Measurements from ENCODE around the gene CHRND.
A peak's percentile ranks its signal among the peaks of the same experiment; 100 is the strongest.

CHRND gene

DNA sequence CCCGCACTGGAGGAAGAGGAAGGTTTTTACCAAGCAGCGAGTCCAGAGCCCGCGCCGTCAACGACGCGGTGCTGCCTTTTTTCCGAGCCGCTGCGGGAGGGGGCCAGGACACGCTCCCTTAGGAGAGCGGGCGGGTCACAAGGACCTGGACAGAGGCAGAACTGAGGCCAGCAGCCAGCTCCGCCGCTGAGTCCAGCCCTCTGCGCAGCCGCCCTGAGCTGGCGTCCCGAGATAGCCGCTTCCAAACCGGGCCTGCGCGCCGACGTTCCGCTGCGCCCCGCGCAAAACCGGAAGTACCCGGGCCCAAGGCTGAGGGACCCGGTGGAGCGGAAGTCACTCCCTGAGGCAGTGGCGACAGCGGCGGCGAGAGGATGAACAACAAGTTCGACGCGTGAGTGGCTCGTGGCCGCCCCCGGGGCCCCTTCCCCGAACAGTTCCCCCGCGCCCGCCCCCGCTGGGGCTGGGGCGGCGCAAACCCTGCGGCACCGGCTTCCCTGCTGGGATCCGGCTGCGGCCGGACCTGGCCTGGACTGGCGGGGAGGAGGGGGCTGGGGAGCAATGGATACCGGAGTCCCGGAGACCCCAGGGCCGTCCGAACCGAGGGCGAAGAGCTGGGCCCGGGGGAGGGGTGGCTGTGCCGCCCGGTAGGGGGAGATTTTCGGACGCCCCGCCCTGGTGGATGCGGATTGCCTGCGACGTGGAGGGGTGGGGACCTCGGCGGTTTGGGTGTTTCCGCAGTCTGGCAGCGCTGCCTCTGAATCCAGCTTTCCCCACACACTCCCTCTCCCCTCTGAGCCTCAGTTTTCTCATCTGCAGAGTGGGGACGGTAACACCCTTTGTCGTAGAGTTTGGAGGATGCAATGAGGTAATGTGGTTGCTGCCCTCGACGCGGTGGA lies 24.6 kb downstream of the CHRND start, which contains the start of the genes EIF4E2 and TIGD1:
TSS of gene EIF4E2 (plus strand) at position 336 of the 896 bp plus-strand sequence. CDS start at position 372, 36 bp downstream.
TSS of gene TIGD1 (minus strand) at position 204 of the 896 bp plus-strand sequence. CDS start 675 bp downstream, outside the sequence.
- H3K4me3 ChIP-seq (ENCODE audit: low read depth, low read length): peak within 1 kb of the TSS; percentile 86
- ChIA-PET CTCF (interaction anchor here (0.7 to 1.2 kb wide), 2 partner anchors 27 to 29 kb away, joined by 3 read pairs; no protein-coding TSS in a partner anchor), POLR2A (interaction anchor here (0.5 to 1.4 kb wide), 6 partner anchors 13 to 173 kb away, joined by 3 to 9 read pairs (median 5); no protein-coding TSS in a partner anchor)
- TF ChIP-seq, protein P1, sequence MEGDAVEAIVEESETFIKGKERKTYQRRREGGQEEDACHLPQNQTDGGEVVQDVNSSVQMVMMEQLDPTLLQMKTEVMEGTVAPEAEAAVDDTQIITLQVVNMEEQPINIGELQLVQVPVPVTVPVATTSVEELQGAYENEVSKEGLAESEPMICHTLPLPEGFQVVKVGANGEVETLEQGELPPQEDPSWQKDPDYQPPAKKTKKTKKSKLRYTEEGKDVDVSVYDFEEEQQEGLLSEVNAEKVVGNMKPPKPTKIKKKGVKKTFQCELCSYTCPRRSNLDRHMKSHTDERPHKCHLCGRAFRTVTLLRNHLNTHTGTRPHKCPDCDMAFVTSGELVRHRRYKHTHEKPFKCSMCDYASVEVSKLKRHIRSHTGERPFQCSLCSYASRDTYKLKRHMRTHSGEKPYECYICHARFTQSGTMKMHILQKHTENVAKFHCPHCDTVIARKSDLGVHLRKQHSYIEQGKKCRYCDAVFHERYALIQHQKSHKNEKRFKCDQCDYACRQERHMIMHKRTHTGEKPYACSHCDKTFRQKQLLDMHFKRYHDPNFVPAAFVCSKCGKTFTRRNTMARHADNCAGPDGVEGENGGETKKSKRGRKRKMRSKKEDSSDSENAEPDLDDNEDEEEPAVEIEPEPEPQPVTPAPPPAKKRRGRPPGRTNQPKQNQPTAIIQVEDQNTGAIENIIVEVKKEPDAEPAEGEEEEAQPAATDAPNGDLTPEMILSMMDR (IDR thresholded peaks at IDR 0.05; ENCODE audit: insufficient read depth, low read length, missing control alignments): peak; percentile 48
- DNase-seq (ENCODE audit: low read depth, low spot score): peak; percentile 58

DNA sequence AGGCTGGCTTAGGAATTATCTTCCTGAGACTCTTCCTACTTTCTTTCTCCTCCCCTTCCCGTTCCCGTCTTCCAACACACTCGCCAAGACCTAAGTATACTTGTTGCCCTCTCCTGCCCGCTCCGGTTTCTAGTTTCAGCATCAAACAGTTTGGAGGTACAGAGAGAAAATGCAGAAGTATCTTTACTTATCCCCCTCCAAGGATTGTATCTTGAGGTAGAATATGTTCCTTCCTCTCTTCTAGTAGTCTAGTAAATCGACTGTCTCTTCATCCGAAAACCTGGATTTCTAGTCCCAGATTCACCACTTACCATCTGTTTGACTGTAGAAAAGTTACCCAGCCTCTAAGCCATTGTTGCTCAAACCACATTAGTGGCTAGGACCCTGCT lies 25.3 kb downstream of the CHRND start:
- TF ChIP-seq, protein P1 (IDR thresholded peaks at IDR 0.05; ENCODE audit: insufficient read depth, low read length, missing control alignments): no peak
- H3K4me3 ChIP-seq (ENCODE audit: low read depth, low read length): peak overlapping the region; percentile 86
- DNase-seq (ENCODE audit: low read depth, low spot score): no peak
- CTCF ChIA-PET: interaction anchor here (1.2 kb wide), 1 partner anchor 30 kb away, joined by 3 read pairs; no protein-coding TSS in a partner anchor
- POLR2A ChIA-PET: interaction anchor here (0.7 to 1.4 kb wide), 5 partner anchors 12 to 61 kb away, joined by 3 to 9 read pairs (median 6); no protein-coding TSS in a partner anchor

DNA sequence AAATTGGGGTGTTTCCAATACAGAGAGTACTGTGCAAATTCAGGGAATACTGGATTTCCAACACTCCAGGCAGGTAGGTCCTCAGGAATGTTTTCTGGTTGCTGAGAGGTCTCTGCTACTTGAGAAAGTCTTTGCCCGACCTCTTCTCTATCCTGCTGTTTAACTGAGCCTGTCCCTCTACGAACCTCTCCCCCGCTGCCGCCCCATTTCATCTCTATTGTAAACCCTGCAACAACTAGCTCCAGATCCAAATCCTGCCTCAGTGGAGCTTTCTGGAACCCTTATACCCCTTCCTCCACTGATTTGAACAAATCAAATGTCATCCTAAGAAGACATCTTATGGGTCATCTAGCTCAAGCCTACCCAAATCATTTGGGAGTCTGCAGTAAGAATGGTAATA lies 25.8 kb downstream of the CHRND start:
- TF ChIP-seq, protein P1 (IDR thresholded peaks at IDR 0.05; ENCODE audit: insufficient read depth, low read length, missing control alignments): no peak
- CTCF ChIA-PET: no interaction called here
- DNase-seq (ENCODE audit: low read depth, low spot score): no peak
- H3K4me3 ChIP-seq (ENCODE audit: low read depth, low read length): peak overlapping the region; percentile 86
- POLR2A ChIA-PET: interaction anchor here (0.9 kb wide), 1 partner anchor 10 kb away, joined by 3 read pairs; no protein-coding TSS in a partner anchor

DNA sequence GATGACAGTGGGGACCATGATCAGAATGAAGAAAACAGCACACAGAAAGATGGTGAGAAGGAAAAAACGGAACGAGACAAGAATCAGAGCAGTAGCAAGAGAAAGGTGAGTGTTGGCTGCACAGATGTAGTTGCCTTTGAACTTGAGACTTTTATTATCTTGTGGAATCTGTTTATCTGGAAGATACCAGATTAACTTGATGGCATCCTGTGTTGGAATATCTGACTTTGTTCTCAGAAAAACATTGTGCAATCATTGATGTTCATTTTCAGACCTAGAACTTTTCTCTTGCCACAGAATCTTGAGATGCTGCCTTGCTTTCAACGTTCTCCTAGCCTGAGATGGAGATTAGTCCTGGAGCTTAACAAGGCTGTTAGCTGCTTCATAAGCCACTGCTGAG lies 30.5 kb downstream of the CHRND start:
- POLR2A ChIA-PET: no interaction called here
- CTCF ChIA-PET: no interaction called here
- TF ChIP-seq, protein P1 (IDR thresholded peaks at IDR 0.05; ENCODE audit: insufficient read depth, low read length, missing control alignments): no peak
- no peak overlapping the region for H3K4me3 ChIP-seq (ENCODE audit: low read depth, low read length)
- no peak for DNase-seq (ENCODE audit: low read depth, low spot score)

DNA sequence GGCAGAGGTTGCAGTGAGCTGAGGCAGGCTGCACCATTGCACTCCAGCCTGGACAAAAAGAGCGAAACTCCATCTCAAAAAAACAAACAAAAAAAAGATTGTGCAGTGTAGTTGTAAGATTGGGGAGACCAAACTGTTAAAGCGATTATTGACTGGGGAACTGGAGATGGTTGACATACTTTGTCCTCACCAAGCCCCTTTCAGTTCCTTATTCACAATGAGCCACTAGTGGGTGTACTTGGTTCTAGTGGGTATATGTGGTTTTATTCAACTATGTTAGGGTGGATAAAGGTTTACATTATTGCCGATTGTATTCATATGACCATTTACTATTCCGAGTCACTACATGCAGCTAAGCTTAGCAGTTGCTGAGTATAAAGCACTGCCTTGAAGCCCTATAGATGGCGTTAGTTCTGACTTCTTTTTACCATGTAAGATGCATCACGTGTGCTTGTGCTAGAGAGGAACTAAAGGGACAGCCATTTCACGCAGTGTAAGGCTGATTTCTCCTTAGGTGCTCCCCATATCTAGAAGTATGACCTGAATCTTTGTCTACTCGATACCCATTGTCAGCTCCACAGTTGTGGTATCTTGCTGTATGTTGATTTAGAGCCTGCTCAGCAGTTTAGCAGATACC lies 36.7 kb downstream of the CHRND start:
- DNase-seq (ENCODE audit: low read depth, low spot score): no peak
- TF ChIP-seq, protein P1 (IDR thresholded peaks at IDR 0.05; ENCODE audit: insufficient read depth, low read length, missing control alignments): no peak
- H3K4me3 ChIP-seq (ENCODE audit: low read depth, low read length): no peak overlapping the region
- ChIA-PET POLR2A (interaction anchor here (0.9 kb wide), 1 partner anchor 12 kb away, joined by 6 read pairs; the partner anchor contains the start of genes EIF4E2 and TIGD1), CTCF (interaction anchor here (1.0 kb wide), 1 partner anchor 9 kb away, joined by 3 read pairs; no protein-coding TSS in a partner anchor)

Measured in AG04449 (cell line).